ENCODE data around the gene CYP4F3.

- TF ChIP-seq POLR2AphosphoS5 (IDR thresholded peaks at IDR 0.05; ENCODE audit: borderline replicate concordance, low read depth, low read length) (no peak), EZH2 (IDR thresholded peaks at IDR 0.05) (no peak), FOXP2 (optimal IDR thresholded peaks at IDR 0.05; ENCODE audit: control extremely low read depth, extremely low read length, insufficient read depth) (no peak)
These were observed 29.2 kb downstream of the CYP4F3 start for GRCh38 chr19:15669891-15670290.

All from SK-N-MC (cell line).